K562 (cell line): ENCODE measurements around the gene ARHGEF4. TPM values are rescaled to one million over a fixed set of nuclear protein-coding genes. Genes with fewer than 3 reads are reported as not detected.

Source experiments
- ATAC-seq: fragments of 200-7000 bp; cut with Tn5 transposase; 3 replicates; pipeline ENCODE4 v1.9.1; 2020; ENCODE audit warnings: moderate library complexity
- BruUV-seq: library from RNA; stranded (reverse); fragments of 400-500 nt; replicated peaks from 2 replicates; lab custom pipeline; 2021; lab: Mats Ljungman, UMichigan
- CTCF ChIA-PET: fragments of 300-600 bp; formaldehyde crosslinking; extraction: SDS; loops from one replicate; lab custom pipeline; 2021; ENCODE audit warnings: low intra/inter-chr PET ratio; lab: Yijun Ruan, JAX
- POLR2A ChIA-PET: fragments of 300-600, 350-650 bp; sonication (Branson Sonifier 250); formaldehyde crosslinking; extraction: SDS; loops from one replicate; lab custom pipeline; 2021; ENCODE audit warnings: antibody characterized with exemption, inconsistent platforms; lab: Yijun Ruan, JAX
- DNase-seq, 4 experiments: peaks; one replicate each; pipeline versions ENCODE4 v3.0.0 to v3.0.0-alpha.2; 2011 to 2018; ENCODE audit warnings: low spot score in 3 of 4, mixed read lengths in 3 of 4; ENCODE audit errors: extremely low read depth in 1 of 4
- FAIRE-seq: peaks from 2 replicates; lab custom pipeline; 2011; peaks lifted over from hg19 to GRCh38; lab: Jason Lieb, UNC
- H2AFZ ChIP-seq: 2 replicates; pipeline ENCODE4 v1.6.0; 2011; ENCODE audit warnings: low read depth, low read length, control low read depth, inconsistent platforms
- H3K27ac ChIP-seq: fragments of 200-600 bp; 3 replicates; pipeline ENCODE4 v1.8.0; 2011; ENCODE audit warnings: low read depth, mild to moderate bottlenecking, control low read depth, inconsistent platforms, low read length, moderate library complexity, mixed read lengths; ENCODE audit errors: extremely low read depth
- H3K27me3 ChIP-seq, 2 experiments: fragments of 300-600 bp in 1 of 2; 2 replicates in 1 of 2; 3 replicates in 1 of 2; pipeline versions ENCODE4 v1.6.0 to v1.8.0; 2011; ENCODE audit warnings: inconsistent platforms in 2 of 2, low read length in 2 of 2, mild to moderate bottlenecking in 1 of 2, mixed read lengths in 1 of 2, moderate library complexity in 1 of 2; ENCODE audit not compliant: control insufficient read depth in 2 of 2, insufficient read depth in 2 of 2
- H3K36me3 ChIP-seq: fragments of 300-600 bp; 3 replicates; pipeline ENCODE4 v1.8.0; 2011; ENCODE audit warnings: mild to moderate bottlenecking, low read length, inconsistent platforms; ENCODE audit not compliant: control insufficient read depth, insufficient read depth
- H3K4me1 ChIP-seq, 2 experiments: fragments of 200-600 bp in 1 of 2; replicated peaks in 1 of 2; 2 replicates in 1 of 2; 3 replicates in 1 of 2; pipeline versions ENCODE4 v1.5.1 to v1.8.0; 2011; ENCODE audit warnings: inconsistent platforms in 2 of 2, low read length in 2 of 2, mild to moderate bottlenecking in 1 of 2, mixed read lengths in 1 of 2, moderate library complexity in 1 of 2; ENCODE audit not compliant: control insufficient read depth in 2 of 2, insufficient read depth in 2 of 2
- H3K4me2 ChIP-seq: 2 replicates; pipeline ENCODE4 v1.6.1; 2011; ENCODE audit warnings: low read length, control low read depth, inconsistent platforms, mixed read lengths; ENCODE audit not compliant: insufficient read depth
- H3K4me3 ChIP-seq: fragments of 200-600 bp; sonication (generic), shearing (Covaris generic); 2 replicates; pipeline ENCODE4 v1.5.1; 2016; ENCODE audit warnings: control low read depth, inconsistent platforms
- H3K79me2 ChIP-seq: fragments of 200-600 bp; 3 replicates; pipeline ENCODE4 v1.8.0; 2011; ENCODE audit warnings: low read length, inconsistent platforms; ENCODE audit not compliant: control insufficient read depth, insufficient read depth
- H3K9ac ChIP-seq, 2 experiments: 2 replicates each; pipeline versions ENCODE4 v1.6.0 to v1.6.1; 2011; ENCODE audit warnings: low read depth in 2 of 2, low read length in 2 of 2, control low read depth in 1 of 2, inconsistent platforms in 1 of 2, mild to moderate bottlenecking in 1 of 2, mixed read lengths in 1 of 2; ENCODE audit not compliant: insufficient read depth in 1 of 2
- H3K9me1 ChIP-seq: one replicate; pipeline ENCODE4 v1.6.0; 2011; ENCODE audit warnings: inconsistent platforms, mild to moderate bottlenecking, low read length, moderate library complexity; ENCODE audit not compliant: control insufficient read depth, insufficient read depth
- H3K9me3 ChIP-seq: replicated peaks from 2 replicates; pipeline ENCODE4 v1.5.1; 2011; ENCODE audit warnings: low read depth, low read length, inconsistent platforms; ENCODE audit not compliant: control insufficient read depth, insufficient read depth
- H4K20me1 ChIP-seq: replicated peaks from 2 replicates; pipeline ENCODE4 v1.6.1; 2011; ENCODE audit warnings: low read length, inconsistent platforms, mixed read lengths; ENCODE audit not compliant: control insufficient read depth, insufficient read depth
- BRCA1 ChIP-seq, 2 experiments: fragments of 450-650 bp in 1 of 2; sonication (generic) in 1 of 2; formaldehyde crosslinking in 1 of 2; IDR thresholded peaks; 2 replicates each; pipeline versions ENCODE4 v1.5.0 to v1.6.1; 2017 to 2020; ENCODE audit warnings: mild to moderate bottlenecking in 1 of 2, missing genetic modification reagents in 1 of 2
- DACH1 ChIP-seq: fragments of 450-650 bp; IDR thresholded peaks from 2 replicates; pipeline ENCODE4 v1.6.1; 2018; ENCODE audit not compliant: partially characterized antibody
- EP400 ChIP-seq: fragments of 450-650 bp; IDR thresholded peaks from 2 replicates; pipeline ENCODE4 v1.6.1; 2017; ENCODE audit warnings: antibody characterized with exemption, mild to moderate bottlenecking, moderate library complexity
- ESRRA ChIP-seq: fragments of 450-650 bp; IDR thresholded peaks from 2 replicates; pipeline ENCODE4 v1.6.1; 2014; ENCODE audit warnings: low read depth, mild to moderate bottlenecking, moderate library complexity, borderline replicate concordance
- FOXJ2 ChIP-seq: fragments of 200-800 bp; sonication (Bioruptor generic); IDR thresholded peaks from 2 replicates; pipeline ENCODE4 v1.6.1; 2016; ENCODE audit warnings: missing genetic modification characterization, missing compliant biosample characterization
- FUS ChIP-seq: fragments of 200-400 bp; formaldehyde crosslinking; optimal IDR thresholded peaks from 2 replicates; pipeline ENCODE3; 2017; ENCODE audit warnings: low read depth, low read length
- JUNB ChIP-seq: fragments of 450-650 bp; formaldehyde crosslinking; conservative IDR thresholded peaks from 2 replicates; pipeline ENCODE4 v1.4.0; 2020; ENCODE audit warnings: mild to moderate bottlenecking
- MNT ChIP-seq, 2 experiments: fragments of 450-650 bp; conservative IDR thresholded peaks; 2 replicates each; pipeline ENCODE4 v1.6.1; 2017; ENCODE audit warnings: mild to moderate bottlenecking in 2 of 2, moderate library complexity in 2 of 2
- MXD1 ChIP-seq: fragments of 250-450 bp; sonication (Bioruptor Pico); IDR thresholded peaks from 2 replicates; pipeline ENCODE4 v1.8.0; 2021; ENCODE audit warnings: borderline replicate concordance, mild to moderate bottlenecking, moderate library complexity; ENCODE audit not compliant: poor library complexity, severe bottlenecking
- PKNOX1 ChIP-seq: fragments of 450-650 bp; IDR thresholded peaks from 2 replicates; pipeline ENCODE4 v1.6.1; 2016
- SMARCE1 ChIP-seq: fragments of 450-650 bp; IDR thresholded peaks from 2 replicates; pipeline ENCODE4 v1.7.1; 2016; ENCODE audit warnings: mild to moderate bottlenecking
- SRSF9 ChIP-seq: fragments of 200-400 bp; formaldehyde crosslinking; IDR thresholded peaks from 2 replicates; pipeline ENCODE4 v1.6.1; 2017; ENCODE audit warnings: low read depth, low read length, borderline replicate concordance
- TRIM24 ChIP-seq, 2 experiments: fragments of 450-650 bp; IDR thresholded peaks; 2 replicates each; pipeline ENCODE4 v1.6.1; 2016
- ZNF644 ChIP-seq: fragments of 200-800 bp; sonication (Bioruptor generic); IDR thresholded peaks from 2 replicates; pipeline ENCODE4 v1.6.1; 2016; ENCODE audit warnings: low read depth, missing genetic modification characterization, missing compliant biosample characterization
- WGBS: fragments of 100-300 bp; shearing (Covaris generic); methylation state at CpG from one replicate; pipeline ENCODE4 v1.1.6; 2016; ENCODE audit warnings: low coverage, mixed read lengths; ENCODE audit not compliant: insufficient coverage; ENCODE audit errors: missing lambda C conversion rate; 5-methylcytosine and 5-hydroxymethylcytosine counted together
- in situ Hi-C: fragments of 300-500 bp; cut with MboI; formaldehyde crosslinking; loops from 4 replicates; pipeline ENCODE4 v1.15.0; 2018; ENCODE audit warnings: inconsistent platforms, mixed read lengths
- intact Hi-C: fragments of 100-400 bp; cut with micrococcal nuclease; formaldehyde crosslinking; loops from 2 replicates; pipeline ENCODE4 v1.14.2; 2022
- polyA plus RNA-seq, 8 experiments: library from polyadenylated mRNA; depleted of rRNA in 4 of 8; stranded (reverse) in 5 of 8; unstranded in 3 of 8; fragments of >200 nt; fragmentation: Nextera tagmentation in 2 of 8; fragmentation: Illumina TruSeq in 1 of 8; extraction: Ambion mirVana in 2 of 8; extraction: Trizol in 1 of 8; gene quantifications; 2 replicates each; pipeline versions ENCODE4 v1.2.1 to v1.2.3, GENCODE V29; 2011 to 2014; ENCODE audit warnings: inconsistent platforms in 1 of 8, missing spikeins in 1 of 8
- total RNA-seq, 7 experiments: library from RNA; depleted of rRNA in 6 of 7; stranded (reverse); fragments of >200 nt in 6 of 7; fragmentation: Illumina TruSeq in 2 of 7; extraction: Trizol in 2 of 7; gene quantifications; 2 replicates each; pipeline versions ENCODE4 v1.2.1 to v1.2.3, GENCODE V29; 2011 to 2021; ENCODE audit warnings: low replicate concordance in 1 of 7

Gene ARHGEF4
- total and polyA plus RNA-seq, 9 of the 15 experiments (the other 6 are each of a cell fraction or from before 2014, with no cell fraction given): not detected

GRCh38 chr2:131032393-131032836, 195.7 kb downstream of the ARHGEF4 start:
- Histone ChIP-seq H3K4me3 (no peak overlapping the region), H3K27me3 (peaks cover 3 to 54% of the 10 kb centered on the region in 2 experiments; a peak in 4 of 5 replicates), H3K36me3 (no peaks in the 10 kb centered on the region), H2AFZ (no peak overlapping the region), H3K9me3 (no peaks in the 10 kb centered on the region), H3K79me2 (no peaks in the 10 kb centered on the region), H3K4me2 (no peak overlapping the region), H3K9me1 (no peaks in the 10 kb centered on the region), H3K27ac (no peak overlapping the region), H3K9ac (no peak overlapping the region), H3K4me1 (peaks cover under 1 to 3% of the 10 kb centered on the region in 2 experiments; a peak in 4 of 5 replicates), H4K20me1 (peaks cover 8% of the 10 kb centered on the region; the same call in 1 of the 2 replicates)
- in situ Hi-C loops (no loop called here), intact Hi-C loops (loop anchor here (10.0 kb wide), 1 partner anchor 1438 kb away; no protein-coding TSS in a partner anchor)
- FAIRE-seq (no peak), DNase-seq (no peak), ATAC-seq (no peak)
- no TSS peak for BruUV-seq
- POLR2A ChIA-PET: interaction anchor here (0.6 to 1.1 kb wide), 3 partner anchors 22 to 204 kb away, joined by 3 read pairs; no protein-coding TSS in a partner anchor
- CTCF ChIA-PET: no interaction called here
- TF ChIP-seq PKNOX1: no peak
- TF ChIP-seq FUS: no peak
- no peak for TF ChIP-seq SRSF9
- no peak for TF ChIP-seq TRIM24 (IDR thresholded peaks at IDR 0.05)
- no peak for TF ChIP-seq MXD1 (CRISPR knock-in tag)
- no peak for TF ChIP-seq EP400
- TF ChIP-seq ZNF644 (tag): no peak
- TF ChIP-seq ESRRA: no peak
- TF ChIP-seq JUNB (CRISPR knock-in tag): no peak
- no peak for TF ChIP-seq FOXJ2
- no peak for TF ChIP-seq BRCA1 (IDR thresholded peaks at IDR 0.05)
- no peak for TF ChIP-seq BRCA1 (CRISPR knock-in tag; IDR thresholded peaks at IDR 0.05)
- no peak for TF ChIP-seq MNT (conservative IDR thresholded peaks at IDR 0.05)
- no peak for TF ChIP-seq SMARCE1
- no peak for TF ChIP-seq DACH1
- WGBS: 3% methylated on average over 4 of the region's 4 CpGs
